Hematopoietic multipotent progenitor cell treated with erythropoietin and hydrocortisone succinate and interleukin-3 and kit ligand, for 17 days (in vitro differentiated cells): Measurements from ENCODE around the gene CTNNA3.
"Not testable (repeated sequence)": the region's sequence is repeated elsewhere in the genome, so short reads cannot be mapped to it uniquely, and the experiment has no call there.

Source experiments
- DNase-seq: peaks from one replicate; pipeline ENCODE4 v3.0.0-alpha.2; 2015; ENCODE audit warnings: low spot score

The CTNNA3 gene

GRCh38 chr10:67602268-67602950 is 93.6 kb downstream of the CTNNA3 start:
- no peak for DNase-seq

- no peak for DNase-seq
Measured at GRCh38 chr10:67599597-67599996, 96.4 kb downstream of the CTNNA3 start.

DNA sequence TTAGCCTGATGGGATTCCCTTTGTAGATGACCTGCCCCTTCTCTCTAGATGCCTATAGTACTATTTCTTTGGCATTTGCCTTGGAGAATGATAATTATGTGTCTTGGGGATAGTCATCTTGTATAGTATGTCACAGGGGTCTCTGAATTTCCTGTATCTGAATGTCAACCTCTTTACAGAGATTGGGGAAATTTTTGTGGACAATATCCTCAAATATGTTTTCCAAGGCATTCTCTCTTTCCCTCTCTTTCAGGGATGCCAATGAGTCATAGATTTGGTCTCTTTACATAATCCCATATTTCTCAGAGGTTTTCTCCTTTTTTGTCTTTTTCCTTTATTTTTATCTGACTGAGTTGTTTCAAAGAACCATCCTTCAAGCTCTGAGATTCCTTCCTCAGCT is 99.4 kb downstream of the CTNNA3 start:
- no peak for DNase-seq

DNA sequence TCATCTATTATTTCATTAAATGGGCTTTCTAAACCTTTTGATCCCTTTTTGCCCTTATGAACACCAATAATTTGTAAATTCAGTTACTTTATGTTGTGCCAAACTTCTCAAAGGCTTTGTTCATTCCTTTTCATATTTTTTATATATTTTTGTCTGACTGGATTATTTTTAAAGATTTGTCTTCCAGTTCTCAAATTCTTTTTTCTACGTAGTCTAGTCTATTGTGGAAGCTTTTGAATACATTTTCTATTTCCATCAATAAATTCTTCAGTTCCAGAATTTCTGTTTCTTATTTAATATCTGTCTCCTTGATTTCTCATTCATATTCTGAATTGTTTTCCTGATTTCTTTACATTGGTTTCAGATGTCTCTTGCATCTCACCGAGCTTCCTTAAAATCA is 108.2 kb downstream of the CTNNA3 start:
- no peak for DNase-seq

DNA sequence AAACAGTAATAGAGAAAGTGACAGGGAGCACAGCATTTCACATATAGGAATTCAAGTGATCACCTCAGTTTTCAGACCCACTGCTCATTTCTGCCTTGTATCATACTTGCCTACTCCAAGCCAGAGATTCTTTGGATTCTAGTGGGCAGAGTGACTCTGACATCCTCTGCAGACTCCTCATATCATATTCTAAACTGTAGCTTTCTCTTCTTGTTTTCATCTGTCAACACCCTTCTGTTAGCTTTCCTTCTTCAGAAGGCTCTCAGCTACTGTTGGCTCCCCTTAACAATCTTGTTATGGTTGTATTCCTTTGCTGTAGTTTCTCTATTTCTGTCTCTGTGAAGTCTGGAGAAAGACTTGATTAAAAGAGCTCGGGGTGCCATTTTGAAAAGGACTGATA is 120.5 kb downstream of the CTNNA3 start:
- DNase-seq: no peak

DNA sequence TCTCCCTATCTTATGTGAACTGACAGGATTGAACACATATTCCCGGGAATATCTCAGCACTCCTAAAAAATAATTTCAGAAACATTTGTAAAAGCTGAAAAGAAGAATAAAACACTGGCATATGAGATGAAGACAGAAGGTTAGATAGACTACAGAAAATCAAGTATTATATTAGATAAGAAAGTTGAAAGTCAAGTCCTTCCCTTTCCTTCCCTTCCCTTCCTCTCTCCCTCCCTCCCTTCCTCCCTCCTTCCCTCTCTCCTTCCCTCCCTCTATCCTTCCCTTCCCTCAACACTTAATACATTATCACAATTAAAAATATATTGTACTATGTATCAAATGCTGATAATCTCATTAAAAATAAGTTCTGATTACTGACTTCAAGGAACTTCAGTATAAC is 122.5 kb downstream of the CTNNA3 start:
- DNase-seq: no peak

- no peak for DNase-seq
Measured at GRCh38 chr10:67571503-67571902, 124.5 kb downstream of the CTNNA3 start.

DNA sequence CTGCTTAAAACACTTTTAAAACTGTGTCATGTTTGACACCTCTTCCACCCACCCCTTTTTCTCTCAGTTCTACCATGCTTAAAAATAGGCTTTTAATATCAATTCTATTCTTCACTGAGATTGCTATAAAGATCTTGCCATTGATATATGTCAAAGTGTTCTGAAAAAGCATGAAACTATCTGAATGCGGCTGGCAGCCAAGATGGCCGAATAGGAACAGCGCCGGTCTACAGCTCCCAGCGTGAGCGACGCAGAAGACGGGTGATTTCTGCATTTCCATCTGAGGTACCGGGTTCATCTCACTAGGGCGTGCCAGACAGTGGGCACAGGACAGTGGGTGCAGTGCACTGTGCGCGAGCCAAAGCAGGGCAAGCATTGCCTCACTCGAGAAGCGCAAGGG is 137.7 kb downstream of the CTNNA3 start:
- DNase-seq: not testable (repeated sequence)

- no peak for DNase-seq
Measured at GRCh38 chr10:67553254-67553653, 142.7 kb downstream of the CTNNA3 start.

- DNase-seq: no peak
Measured at GRCh38 chr10:67550838-67551402, 145.1 kb downstream of the CTNNA3 start.

DNA sequence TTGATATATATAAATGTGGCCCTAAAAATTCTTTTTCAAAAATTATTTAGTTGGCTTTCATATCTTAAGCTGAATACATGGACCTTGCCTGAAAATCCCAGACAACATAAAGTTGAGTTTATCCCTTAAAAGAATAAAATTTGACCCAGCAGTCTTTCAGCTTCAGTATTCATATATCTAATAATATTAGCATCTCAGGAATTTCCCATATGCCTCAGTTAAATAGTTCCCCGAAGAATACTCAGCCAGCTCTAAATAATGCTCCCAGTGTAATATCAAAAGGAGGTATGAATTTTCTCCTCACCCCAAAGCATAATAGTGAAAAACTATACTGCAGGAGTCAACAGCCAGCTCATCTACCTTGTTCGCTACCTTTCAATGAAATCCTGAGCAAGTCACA is 145.9 kb downstream of the CTNNA3 start:
- no peak for DNase-seq

DNA sequence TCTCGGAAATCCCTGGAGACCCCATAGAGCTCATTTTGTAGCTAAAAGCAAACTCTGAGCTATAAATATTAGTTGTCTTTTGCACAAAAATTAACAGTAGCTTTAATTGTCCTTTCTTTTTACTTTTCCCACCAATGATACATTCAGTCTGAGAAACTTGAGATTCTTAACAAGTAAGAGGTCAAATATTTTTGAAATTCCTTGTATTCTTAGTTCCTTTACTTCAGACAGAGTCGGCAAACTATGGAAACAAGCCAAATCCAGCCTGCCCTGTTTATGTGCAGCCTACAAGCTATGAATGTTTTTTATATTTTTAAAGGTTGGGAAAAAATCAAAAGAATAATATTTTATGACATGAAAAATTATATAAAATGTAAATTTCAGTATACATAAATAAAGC is 146.6 kb downstream of the CTNNA3 start:
- DNase-seq: no peak

DNA sequence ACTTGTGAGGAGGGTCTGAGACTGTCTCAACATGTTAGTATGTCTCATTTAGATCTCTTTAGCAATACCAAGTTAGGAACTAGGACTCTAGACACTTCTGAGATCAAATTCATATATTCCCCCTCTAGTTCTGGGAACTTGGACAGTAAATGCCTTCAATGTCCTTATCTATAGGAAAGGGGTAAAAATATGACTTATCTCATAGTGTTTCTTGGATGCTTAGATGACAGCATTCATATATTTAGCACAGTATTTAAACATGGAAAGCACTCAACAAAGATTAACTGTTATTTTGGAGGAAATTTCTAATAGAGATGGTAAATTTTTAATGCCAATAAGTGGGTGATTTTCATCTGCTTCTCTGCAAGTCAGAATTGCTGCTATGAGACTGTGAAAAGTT is 154.6 kb downstream of the CTNNA3 start:
- no peak for DNase-seq

DNA sequence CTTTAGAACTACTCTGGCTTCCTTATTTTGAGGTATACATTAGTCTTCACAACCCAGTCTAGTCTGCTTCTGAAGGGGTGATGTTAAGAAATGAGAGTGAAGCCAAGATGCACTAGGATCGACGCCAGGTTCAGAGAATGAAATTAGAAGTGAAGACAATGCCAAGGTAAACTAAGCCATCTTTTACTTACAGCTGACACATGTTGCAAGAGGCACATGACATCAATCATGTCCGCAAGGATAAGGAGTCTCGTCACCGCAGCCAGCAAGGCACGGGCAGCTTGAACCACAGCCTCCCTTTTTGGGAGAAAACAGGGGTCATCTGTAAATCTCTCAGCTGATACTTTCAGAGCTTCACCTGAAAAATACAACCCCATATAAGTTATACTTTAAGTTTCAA is 156.7 kb downstream of the CTNNA3 start:
- DNase-seq: no peak

DNA sequence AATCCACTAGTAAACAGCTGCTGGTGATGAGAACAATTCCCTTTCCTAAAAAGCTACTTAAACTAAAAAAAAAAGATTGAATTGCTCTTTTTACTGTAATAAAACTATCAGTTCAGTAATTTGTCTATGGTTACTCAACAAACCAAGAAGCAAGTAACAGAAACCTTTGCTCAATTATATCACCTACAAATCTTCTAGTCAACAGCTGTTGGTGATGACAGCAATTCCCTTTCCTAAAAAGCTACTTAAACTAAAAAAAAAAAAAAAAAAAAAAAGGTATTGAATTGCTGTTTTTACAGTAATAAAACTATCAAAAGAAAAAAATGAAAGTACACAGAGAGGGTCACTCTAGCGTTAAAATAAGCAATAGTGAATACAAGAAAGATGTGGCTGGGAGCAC is 158.1 kb downstream of the CTNNA3 start:
- DNase-seq: no peak

GRCh38 chr10:67533376-67533775 is 162.6 kb downstream of the CTNNA3 start:
- DNase-seq: no peak

- DNase-seq: not testable (repeated sequence)
Measured at GRCh38 chr10:67530990-67531389, 165.0 kb downstream of the CTNNA3 start.

DNA sequence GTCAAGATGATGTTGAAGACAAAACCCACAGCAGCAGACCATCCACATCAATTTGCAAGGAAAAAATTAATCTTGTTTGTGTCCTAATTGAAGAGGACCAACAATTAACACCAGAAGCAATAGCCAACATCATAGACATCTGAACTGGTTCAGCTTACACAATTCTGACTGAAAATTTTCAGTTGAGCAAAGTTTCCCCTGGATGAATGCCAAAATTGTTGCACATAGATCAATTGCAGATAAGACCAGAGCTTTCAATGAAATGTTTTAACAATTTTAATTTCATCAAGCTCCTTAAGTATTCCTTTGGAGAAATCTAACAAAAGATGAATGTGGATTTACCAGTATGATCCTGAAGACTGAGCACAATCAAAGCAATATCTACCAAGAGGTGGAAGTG is 168.6 kb downstream of the CTNNA3 start:
- no peak for DNase-seq

DNA sequence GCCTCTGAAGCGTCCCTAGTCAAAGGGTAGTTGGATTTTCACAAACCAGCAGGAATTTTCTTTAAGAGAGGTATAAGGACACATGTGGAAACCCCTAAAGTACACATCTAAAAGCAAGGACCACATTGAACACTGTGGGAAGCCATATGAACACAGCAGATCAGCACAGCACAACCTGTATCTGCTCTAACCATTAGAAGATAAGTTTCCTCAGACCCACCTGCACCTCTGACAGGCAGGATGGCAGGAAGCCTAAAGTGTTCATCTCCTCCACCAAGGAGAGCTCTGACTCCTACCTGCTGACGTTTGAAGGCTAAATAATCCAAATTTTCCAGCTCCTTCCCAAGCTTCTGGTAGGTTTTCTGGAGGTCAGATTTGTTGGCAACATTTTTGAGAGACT is 174.4 kb downstream of the CTNNA3 start:
- no peak for DNase-seq

DNA sequence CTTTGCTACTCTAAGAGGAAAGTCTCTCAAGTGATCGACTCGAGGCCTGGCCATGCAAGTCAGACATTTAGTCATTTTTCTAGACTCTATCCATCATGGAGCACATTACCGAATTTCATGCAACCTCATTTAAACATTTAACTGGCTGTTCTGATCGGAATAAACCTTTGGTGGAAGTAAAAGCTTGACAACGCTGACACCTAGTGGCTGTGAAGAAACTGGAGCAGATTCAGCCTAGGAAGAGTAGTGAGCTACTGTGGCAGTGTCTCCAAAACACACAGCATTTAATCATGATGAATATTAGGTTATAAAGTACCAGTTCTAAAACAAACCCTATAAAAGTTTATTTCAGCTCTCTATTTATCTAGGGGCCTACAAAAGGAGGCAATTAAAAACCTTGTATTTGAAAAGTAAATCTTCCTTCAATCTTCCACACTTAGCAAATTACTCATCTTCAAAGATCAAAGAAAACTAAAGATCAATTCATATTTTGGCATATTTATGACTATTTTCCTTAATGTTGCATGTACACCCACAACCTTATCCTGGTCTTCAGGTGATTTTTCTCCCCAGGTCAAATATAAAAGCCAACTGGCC is 175.0 kb downstream of the CTNNA3 start:
- no peak for DNase-seq

- no peak for DNase-seq
Measured at GRCh38 chr10:67519434-67519833, 176.6 kb downstream of the CTNNA3 start.

- DNase-seq: no peak
Measured at GRCh38 chr10:67518756-67519155, 177.2 kb downstream of the CTNNA3 start.

DNA sequence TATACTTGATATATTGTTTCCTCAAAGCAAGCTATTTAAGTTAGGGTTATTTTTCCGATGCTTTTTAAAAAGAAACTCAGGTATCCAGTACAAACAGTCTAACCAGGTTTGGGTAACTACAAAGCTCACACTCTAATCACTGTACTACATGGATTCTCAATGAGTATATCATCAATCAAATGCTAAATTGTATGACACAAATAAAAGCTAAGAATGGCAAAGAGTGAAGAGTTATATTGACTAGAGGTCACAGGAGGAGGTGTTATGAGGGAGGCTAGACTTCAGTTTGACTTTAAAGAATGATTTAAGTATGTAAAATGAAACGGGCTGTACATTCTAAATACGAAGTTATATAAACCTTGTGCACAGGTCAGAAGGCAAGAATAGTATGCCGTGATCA is 178.0 kb downstream of the CTNNA3 start:
- no peak for DNase-seq

DNA sequence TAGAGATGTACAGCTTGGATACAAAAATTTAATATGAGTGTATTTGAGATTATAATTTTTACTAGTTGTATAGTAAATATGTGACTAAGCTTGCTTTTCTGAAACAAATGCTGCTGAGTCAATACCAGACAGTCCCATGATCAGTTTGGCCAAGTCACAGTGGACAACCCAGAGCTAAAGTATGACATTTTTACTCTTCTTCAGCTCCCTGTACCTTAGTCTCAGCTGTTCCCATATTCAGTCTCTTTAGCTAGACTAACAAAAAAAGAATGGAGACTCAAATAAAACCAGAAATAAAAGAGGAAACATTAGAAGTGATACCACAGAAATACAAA is 189.3 kb downstream of the CTNNA3 start:
- DNase-seq: no peak
